Brain microvascular endothelial cell (primary cell): Measurements from ENCODE around the gene ST3GAL6.
"Not testable (repeated sequence)": the region's sequence is repeated elsewhere in the genome, so short reads cannot be mapped to it uniquely, and the experiment has no call there.

Source experiments
- DNase-seq: peaks from one replicate; pipeline ENCODE4 v3.0.0-alpha.2; 2020
- H3K27ac ChIP-seq: fragments of 250-450 bp; sonication (Bioruptor Pico); 2 replicates; pipeline ENCODE4 v1.5.1; 2020; ENCODE audit warnings: mild to moderate bottlenecking, moderate library complexity
- H3K27me3 ChIP-seq: fragments of 250-450 bp; sonication (Bioruptor Pico); replicated peaks from 2 replicates; pipeline ENCODE4 v1.5.1; 2020; ENCODE audit warnings: mild to moderate bottlenecking
- H3K36me3 ChIP-seq: fragments of 250-450 bp; sonication (Bioruptor Pico); replicated peaks from 2 replicates; pipeline ENCODE4 v1.5.1; 2020; ENCODE audit warnings: mild to moderate bottlenecking
- H3K4me3 ChIP-seq: 2 replicates; pipeline ENCODE4 v1.5.1; 2011; ENCODE audit warnings: low read depth, mild to moderate bottlenecking, control low read depth, low read length, moderate library complexity
- in situ Hi-C: cut with HindIII; loops from 2 replicates; pipeline ENCODE4 v1.10.0; 2017; ENCODE audit warnings: low sequenced_read_pairs, low pct_ligation_motif_present
- TF ChIP-seq, protein P1 (sequence below): IDR thresholded peaks from 2 replicates; pipeline ENCODE4 v1.5.1; 2011; ENCODE audit warnings: low read depth, mild to moderate bottlenecking, moderate library complexity, low read length, control low read depth, inconsistent platforms; ENCODE audit errors: missing control alignments

The ST3GAL6 gene

GRCh38 chr3:98823791-98824190, 60.7 kb downstream of the ST3GAL6 start:
- DNase-seq, result peak; percentile 60
- in situ Hi-C loops, result loop anchor here (25.0 kb wide), 1 partner anchor 164 kb away; no protein-coding TSS in a partner anchor
- Histone ChIP-seq H3K27me3 (no peaks in the 10 kb centered on the region), H3K36me3 (peaks cover 36% of the 10 kb centered on the region), H3K4me3 (no peak overlapping the region), H3K27ac (no peak overlapping the region)
- TF ChIP-seq, protein P1, sequence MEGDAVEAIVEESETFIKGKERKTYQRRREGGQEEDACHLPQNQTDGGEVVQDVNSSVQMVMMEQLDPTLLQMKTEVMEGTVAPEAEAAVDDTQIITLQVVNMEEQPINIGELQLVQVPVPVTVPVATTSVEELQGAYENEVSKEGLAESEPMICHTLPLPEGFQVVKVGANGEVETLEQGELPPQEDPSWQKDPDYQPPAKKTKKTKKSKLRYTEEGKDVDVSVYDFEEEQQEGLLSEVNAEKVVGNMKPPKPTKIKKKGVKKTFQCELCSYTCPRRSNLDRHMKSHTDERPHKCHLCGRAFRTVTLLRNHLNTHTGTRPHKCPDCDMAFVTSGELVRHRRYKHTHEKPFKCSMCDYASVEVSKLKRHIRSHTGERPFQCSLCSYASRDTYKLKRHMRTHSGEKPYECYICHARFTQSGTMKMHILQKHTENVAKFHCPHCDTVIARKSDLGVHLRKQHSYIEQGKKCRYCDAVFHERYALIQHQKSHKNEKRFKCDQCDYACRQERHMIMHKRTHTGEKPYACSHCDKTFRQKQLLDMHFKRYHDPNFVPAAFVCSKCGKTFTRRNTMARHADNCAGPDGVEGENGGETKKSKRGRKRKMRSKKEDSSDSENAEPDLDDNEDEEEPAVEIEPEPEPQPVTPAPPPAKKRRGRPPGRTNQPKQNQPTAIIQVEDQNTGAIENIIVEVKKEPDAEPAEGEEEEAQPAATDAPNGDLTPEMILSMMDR, result no peak

- no peak overlapping the region for H3K27ac ChIP-seq
- H3K4me3 ChIP-seq, result no peak overlapping the region
- H3K36me3 ChIP-seq, result peaks cover 33% of the 10 kb centered on the region
- TF ChIP-seq, protein P1, result peak; percentile 38
- no peaks in the 10 kb centered on the region for H3K27me3 ChIP-seq
- no peak for DNase-seq
- in situ Hi-C loops, result loop anchor here (25.0 kb wide), 1 partner anchor 163 kb away; no protein-coding TSS in a partner anchor
These were observed 61.1 kb downstream of the ST3GAL6 start for GRCh38 chr3:98824256-98824655.

GRCh38 chr3:98826126-98826525, 63.0 kb downstream of the ST3GAL6 start:
- in situ Hi-C loops, result no loop called here
- H3K4me3 ChIP-seq, result no peak overlapping the region
- TF ChIP-seq, protein P1, result no peak
- H3K27ac ChIP-seq, result no peak overlapping the region
- no peaks in the 10 kb centered on the region for H3K27me3 ChIP-seq
- H3K36me3 ChIP-seq, result peaks cover 21% of the 10 kb centered on the region
- no peak for DNase-seq

DNA sequence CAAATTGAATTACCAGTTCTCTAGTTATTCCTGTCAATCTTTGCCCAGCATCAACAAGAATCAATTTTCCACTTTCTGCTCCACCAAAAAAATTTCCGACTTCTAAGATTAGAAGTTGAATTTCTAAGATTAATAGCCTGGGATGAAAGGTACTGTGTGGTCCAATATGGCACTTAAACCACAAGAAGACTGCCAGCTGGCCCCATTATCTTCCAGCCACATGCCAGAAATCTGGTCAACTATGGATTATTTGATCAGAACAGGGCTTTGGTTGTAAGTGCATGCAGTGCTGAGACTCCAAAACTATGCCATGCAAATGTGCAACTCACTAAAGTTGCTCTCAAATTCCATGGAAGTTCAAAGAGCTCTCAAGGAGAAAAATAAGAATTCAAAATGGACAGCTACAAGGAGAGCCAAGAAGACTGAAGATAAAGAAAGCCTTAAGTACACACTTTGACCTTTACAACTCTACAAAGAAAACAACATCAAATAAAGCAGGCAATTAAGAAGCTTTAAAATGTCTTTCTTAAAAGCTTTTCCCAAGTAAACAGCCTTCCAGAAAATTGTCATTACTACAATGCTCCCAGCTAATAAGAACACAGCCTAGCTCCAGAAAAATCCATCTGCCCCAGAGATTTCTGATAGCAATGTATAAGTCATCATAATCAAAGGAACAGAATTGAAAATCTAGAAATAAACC, 64.2 kb downstream of the ST3GAL6 start:
- H3K4me3 ChIP-seq, result no peak overlapping the region
- peaks cover 12% of the 10 kb centered on the region for H3K36me3 ChIP-seq
- no peak overlapping the region for H3K27ac ChIP-seq
- no peaks in the 10 kb centered on the region for H3K27me3 ChIP-seq
- TF ChIP-seq, protein P1, result no peak
- no peak for DNase-seq
- in situ Hi-C loops, result no loop called here

DNA sequence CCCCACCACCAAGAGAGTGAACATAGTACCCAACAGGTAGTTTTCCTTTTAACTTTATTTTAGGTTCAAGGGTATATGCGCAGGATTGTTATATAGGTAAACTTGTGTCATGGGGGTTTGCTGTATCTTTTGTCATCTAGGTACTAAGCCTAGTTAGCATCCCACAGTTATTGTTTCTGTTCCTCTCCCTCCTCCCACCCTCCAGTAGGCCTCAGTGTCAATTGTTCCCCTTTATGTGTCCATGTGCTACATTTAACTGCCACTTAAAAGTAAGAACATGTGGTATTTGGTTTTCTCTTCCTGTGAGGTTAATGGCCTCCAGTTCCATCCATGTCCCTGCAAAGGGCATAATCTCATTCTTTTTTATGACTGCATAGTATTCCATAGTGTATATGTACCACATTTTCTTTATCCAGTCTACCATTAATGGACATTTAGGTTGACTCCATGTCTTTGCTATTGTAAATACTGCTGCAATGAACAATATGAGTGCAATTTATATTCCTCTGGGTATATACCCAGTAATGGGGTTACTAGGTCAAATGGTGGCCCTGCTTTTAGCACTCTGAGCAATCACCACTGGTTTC, 66.2 kb downstream of the ST3GAL6 start:
- in situ Hi-C loops, result no loop called here
- no peaks in the 10 kb centered on the region for H3K27me3 ChIP-seq
- peaks cover 19% of the 10 kb centered on the region for H3K36me3 ChIP-seq
- no peak for DNase-seq
- H3K4me3 ChIP-seq, result no peak overlapping the region
- no peak overlapping the region for H3K27ac ChIP-seq
- TF ChIP-seq, protein P1, result no peak

GRCh38 chr3:98831060-98831459, 67.9 kb downstream of the ST3GAL6 start:
- in situ Hi-C loops, H3K27ac ChIP-seq, H3K27me3 ChIP-seq, DNase-seq, H3K4me3 ChIP-seq: not testable (repeated sequence)
- H3K36me3 ChIP-seq, result peaks cover 19% of the 10 kb centered on the region
